ENCODE measurements around the gene DLL4.
A peak's percentile ranks its signal among the peaks of the same experiment; 100 is the strongest.
"Not testable (repeated sequence)": the region's sequence is repeated elsewhere in the genome, so short reads cannot be mapped to it uniquely, and the experiment has no call there.

Gene DLL4

DNA sequence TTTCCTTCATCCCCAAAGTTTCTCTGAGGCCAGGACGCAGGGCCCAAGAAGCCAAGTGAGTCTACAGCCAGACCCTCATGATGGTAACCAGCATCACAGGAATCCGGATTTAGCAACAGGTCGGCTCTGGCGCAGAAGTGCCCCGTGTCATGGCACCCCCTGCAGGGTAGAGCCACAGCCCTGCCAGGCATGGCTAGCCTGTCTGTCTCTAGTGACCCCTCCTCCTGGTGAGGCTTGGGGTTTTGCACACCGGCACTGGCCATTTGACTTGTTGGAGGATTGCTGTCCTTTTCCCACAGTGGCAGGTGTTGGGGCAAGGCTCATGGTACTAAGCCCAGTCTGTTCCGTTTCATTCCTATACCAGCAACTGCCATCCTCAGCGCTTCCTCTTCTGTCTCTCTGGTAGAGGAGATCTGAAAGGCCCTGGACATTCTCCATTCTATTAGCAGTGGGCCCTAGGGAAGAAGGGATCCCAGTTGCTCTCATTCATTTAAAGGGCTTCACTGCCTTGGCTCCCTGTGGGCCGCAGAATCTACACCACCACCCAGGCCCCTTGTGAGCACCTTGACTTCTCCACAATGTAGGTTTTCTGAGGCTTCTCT lies 14.7 kb downstream of the DLL4 start:
- DNase-seq (ENCODE audit: low read depth): no peak

DNA sequence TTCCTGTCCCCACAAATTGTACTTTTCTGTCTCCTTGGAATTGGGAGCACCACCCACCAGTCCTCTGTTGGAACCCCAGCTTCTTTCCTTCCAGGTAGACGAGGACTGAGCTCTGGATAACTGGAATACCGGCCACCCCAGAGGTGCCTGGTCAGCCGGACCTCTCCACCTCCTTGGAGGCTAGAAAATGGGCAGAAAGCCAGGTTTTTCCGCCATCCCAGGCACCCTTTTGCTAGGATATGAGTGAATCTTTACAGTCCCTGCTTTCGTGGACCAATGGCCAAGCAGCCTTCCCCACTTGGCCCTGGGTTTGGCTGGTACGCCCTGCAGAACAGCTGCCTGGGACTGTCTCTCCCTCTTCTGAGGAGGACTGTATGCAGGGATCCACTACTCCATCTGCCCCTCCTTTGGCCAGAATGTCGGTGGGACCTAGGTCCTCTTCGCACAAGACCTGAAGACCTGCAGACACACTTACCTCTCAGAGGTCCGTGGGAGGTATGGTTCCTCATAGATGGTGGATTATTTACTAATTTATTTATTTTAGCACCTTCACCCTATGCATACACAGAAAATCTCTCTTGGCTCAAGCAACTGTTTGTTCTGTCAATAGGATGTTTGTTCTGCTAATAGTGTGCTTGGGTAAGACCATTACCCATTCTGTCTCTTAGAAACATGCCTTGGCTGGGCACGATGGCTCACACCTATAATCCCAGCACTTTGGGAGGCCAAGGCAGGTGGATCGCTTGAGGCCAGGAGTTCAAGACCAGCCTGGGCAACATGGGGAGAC lies 15.6 kb downstream of the DLL4 start:
- no peak for DNase-seq (ENCODE audit: low read depth)

DNA sequence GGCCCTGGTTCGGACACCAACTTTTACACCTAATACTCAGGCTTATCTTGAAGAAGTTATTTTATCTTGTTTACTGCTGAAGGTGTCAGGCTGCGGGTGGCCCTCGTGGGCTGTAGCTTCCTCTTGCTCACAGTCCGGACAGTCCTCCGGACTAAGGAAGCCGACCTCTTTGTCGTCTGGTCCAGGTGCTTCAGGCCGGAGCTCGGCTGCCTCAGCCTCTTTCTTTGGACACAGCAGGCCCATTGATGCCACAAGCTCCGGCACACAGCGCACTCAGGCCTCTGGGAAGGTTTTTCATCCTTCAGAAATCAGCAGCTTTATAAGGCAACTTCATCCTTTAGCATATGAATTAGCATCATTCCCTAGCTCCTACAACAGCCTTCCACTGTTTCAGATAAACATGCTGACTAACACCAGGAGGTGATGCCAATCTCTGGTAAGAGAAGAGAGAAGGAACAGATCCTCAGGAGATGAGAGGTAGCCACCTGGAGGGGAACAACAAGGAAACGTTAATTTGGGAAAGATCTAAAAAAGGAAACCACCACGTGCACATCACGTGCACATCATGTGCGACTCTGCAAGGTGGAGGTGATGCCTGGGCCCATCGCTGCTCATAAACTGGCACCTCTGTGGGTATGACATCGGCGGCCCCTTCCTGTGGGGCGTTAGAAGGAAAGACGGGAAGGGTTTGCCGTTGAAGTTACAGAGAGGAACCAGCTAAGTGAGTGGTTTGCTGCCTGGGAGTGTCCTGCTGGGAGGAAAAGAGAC lies 19.8 kb downstream of the DLL4 start:
- DNase-seq (ENCODE audit: low read depth): no peak

DNA sequence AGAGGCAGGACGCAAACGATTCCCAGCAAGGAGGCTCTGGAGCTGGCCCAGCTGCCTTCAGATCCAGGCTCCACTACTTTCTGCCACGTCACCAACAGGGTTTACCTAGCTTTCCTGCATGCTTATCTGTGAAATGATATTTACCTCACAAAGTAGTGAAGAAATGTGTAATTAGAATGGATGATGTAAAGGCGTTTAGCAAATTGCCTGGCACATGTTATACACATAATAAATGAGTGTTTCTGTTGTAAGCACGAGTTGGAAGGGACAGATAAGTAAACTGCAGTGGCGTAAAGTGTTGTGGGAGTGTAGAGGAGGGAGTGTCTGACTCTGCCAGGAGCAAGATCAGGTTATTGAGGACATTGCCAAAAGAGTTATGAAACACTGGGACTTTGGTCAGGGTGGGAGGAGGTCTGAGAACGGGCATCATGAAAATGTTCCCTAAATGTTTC lies 20.6 kb downstream of the DLL4 start:
- no peak for DNase-seq (ENCODE audit: low read depth)

DNA sequence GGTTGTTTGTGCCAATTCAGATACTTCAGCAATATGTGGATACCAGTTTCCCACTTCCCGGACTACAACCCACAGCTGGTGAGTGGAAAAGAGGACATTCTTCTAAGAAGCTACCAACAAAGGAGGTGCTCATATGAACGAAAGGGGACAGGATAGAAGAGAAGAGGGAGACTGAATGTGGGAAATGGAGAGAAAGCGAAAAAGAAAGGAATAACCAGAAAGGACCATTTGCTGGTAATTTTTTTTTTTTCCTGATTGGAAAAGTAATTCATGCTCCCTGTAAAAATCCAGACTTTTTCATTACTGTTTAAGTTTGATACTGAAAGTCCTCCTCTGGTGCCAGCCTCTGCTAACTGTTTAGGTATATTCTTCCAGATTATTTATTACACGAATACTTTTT lies 22.6 kb downstream of the DLL4 start:
- no peak for DNase-seq (ENCODE audit: low read depth)

DNA sequence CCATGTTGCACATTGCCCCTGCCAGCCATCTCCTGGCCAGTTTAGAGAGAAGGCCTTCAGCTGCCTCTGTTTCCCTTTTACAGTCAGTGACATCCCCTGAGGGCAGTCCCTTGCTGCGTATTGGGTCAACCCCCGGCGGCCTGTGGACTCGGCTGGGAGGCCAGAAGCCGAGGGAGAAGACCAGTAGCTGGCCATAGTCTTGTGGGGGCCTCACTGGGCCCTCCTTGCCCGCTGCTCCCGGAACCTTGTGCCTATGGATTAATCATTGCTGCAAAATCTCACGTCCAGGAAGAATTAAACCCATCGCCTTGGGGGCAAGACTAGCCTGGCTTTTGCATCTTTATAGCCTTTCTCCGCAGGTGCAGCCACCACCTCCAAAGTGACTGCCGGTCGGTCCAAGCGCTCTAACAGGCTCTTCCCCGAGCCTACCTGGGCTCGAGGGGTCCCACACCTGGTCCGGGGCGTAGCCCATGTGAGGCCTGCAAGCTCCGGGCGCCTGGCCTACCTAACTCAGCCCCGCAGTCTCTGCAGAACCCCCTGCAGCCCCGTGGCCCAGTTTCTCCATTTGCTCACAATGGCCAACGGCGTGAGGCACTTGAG lies 23.3 kb downstream of the DLL4 start:
- DNase-seq (ENCODE audit: low read depth): no peak

DNA sequence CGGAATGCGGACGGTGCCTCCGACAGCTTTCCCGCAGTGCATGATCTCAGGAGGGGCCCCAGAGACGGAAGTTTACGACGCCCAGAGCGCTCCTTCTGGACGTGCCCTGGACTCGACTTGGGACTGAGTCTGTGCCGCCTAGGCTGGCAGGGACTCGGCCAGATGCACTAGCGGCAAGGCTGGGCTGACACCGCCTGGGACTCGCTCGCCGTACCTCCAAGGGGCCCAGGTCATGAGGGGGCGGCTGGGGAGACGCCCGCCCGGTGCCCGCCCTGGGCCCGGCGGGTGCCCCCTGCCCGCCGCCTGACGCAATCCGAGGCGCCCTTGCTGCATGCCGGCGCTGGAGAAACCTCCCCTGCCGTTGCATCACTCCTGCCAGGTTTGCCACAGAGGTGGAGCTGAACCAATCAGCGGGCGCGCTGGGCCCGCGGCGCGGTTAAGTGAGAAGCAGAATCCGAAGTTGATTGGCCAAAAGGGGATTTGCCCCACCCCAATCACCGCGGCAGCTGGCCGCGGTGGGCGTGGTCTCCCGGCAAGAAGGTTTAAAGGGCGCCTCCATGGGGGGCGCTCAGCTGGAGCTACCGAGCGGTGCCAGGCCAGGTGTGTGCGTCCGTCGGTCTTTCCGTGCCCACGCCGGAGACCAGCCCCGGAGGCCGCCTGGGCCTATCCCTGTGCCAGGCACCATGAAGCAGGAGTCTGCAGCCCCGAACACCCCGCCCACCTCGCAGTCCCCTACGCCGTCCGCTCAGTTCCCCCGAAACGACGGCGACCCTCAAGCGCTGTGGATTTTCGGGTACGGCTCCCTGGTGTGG lies 24.0 kb downstream of the DLL4 start, which contains the start of gene CHAC1:
TSS of gene CHAC1 (plus strand) at position 571 of the 812 bp plus-strand sequence. CDS start at position 684, 113 bp downstream.
- DNase-seq (ENCODE audit: low read depth): peak; percentile 85

DNA sequence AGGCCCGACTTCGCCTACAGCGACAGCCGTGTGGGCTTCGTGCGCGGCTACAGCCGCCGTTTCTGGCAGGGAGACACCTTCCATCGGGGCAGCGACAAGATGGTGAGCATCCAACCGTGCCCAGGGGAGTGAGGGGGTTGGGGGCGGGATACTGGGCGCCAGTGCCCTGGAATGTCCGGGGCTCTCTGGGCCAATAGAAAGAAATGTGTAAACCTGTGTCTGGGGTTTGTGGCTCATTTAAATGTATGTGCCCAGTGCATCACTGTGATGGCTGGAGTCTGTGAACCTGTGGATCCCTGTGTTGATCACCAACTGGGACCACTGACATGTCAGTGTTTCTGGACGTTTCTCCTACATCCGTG lies 24.6 kb downstream of the DLL4 start:
- no peak for DNase-seq (ENCODE audit: low read depth)

DNA sequence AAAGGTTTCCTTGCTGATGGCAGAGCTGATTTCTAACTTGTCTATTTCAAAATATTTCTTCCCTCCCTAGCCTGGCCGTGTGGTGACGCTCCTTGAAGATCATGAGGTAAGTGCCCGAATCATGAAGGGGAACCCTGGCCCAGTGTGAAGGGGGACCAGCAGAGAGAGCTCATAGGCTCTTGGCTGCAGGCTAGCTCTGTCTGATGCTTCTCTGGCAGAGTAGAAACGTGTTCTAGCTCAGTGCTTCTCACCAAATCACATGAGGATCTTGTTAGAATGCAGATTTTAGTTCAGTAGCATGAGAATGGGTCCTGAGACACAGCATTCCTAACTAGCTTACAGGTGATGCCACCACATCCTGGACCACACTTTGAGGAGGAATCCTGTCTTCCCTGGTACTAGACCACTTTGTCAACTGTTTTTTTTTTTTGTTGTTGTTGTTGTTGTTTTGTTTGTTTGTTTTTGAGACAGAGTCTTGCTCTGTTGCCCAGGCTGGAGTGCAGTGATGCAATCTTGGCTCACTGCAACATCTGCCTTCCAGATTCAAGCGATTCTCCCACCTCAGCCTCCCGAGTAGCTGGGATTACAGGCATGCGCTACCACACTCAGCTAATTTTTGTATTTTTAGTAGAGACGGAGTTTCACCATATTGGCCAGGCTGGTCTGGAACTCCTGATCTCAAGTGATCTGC lies 25.2 kb downstream of the DLL4 start:
- not testable (repeated sequence) for DNase-seq (ENCODE audit: low read depth)

DNA sequence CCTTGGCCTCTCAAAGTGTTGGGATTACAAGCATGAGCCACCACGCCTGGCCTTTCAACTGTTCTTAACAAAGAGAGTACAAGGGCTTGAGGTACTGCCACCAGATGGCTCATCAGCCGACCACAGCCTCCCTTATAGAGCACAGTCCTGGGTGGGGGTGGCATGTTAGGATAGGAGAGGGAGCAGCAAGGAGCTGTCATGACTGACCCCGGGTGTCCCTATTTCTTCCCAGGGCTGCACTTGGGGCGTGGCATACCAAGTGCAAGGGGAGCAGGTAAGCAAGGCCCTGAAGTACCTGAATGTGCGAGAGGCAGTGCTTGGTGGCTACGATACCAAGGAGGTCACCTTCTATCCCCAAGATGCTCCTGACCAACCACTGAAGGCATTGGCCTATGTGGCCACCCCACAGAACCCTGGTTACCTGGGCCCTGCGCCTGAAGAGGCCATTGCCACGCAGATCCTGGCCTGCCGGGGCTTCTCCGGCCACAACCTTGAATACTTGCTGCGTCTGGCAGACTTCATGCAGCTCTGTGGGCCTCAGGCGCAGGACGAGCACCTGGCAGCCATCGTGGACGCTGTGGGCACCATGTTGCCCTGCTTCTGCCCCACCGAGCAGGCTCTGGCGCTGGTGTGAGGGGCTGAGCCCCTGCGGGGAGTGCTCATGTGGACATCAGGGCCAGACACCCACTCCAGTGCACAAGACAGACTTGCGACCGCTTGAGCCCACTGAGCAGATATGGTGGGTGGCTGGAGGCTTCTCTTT lies 26.2 kb downstream of the DLL4 start:
- DNase-seq (ENCODE audit: low read depth): no peak

DNA sequence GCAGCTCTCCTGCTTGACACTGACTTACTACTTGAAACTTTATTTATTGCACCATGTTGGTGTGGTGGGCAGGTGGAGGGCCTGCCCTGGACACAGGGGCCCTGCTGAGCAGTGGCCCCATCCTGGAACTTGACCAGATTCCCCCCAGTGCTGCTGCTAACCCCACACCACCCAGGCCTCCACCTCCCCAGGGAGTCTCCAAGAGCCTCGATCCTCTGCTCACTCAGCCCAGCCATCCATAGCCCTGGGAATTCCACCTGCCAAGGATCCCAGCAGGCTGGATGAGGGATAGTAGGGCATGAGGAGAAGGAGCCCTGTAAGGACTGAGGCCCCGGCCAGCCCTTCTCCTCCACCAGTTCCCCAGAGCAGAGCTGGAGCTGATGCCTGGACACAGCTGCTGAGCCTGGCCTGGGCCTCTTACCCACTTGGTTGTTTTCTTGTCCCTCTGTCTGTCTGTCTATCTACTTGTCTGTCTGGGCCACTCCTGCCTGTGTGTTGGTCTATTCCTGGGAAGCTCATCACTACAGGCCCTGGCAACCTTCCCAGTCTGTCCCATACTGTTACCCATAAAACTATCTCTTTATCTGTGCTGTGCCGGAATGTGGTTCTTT lies 26.9 kb downstream of the DLL4 start:
- no peak for DNase-seq (ENCODE audit: low read depth)

DNA sequence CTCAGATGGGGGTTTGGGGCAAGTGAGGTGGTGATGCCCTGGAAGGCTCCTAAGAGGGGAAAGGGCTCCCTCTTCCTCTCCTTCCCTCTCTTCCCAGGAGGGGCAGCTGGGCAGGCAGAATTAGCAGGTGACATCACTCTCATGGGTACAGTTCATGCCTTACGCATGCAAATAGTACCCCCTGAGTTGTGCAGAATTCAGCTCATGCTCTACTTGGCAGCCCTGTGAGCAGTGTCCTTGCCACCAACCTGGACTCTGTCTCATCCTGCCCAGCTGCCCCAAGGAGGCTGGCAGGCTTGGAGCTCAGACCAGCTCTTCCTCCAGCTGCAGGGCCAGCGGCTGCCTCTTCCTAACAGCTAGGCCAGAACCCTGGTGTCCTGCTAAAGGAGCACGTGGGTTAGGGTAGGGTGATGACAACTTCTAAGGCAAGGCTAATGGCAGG lies 27.4 kb downstream of the DLL4 start:
- no peak for DNase-seq (ENCODE audit: low read depth)

DNA sequence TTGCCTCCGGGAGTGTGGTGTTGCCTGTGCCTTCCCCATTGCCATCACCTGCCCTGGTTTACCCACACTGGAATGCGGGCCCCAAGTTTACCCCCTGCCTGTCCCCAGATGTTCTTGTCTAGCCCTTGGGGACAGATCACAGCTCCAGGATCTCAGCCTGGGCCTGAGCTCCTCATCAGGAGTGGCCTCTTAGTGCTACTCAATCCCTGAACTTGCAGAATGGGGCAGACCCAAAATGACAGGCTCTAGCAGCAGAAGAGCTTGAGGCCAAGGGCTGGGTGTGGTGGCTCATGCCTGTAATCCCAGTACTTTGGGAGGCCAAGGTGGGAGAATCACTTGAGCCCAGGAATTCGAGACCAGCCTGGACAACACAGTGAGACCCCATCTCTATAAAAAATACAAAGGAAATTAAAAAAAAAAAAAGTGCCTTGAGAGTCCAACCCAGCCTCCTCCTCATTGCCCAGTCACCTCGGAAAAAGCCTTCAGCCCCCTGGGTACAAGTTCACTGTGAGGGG lies 28.0 kb downstream of the DLL4 start:
- no peak for DNase-seq (ENCODE audit: low read depth)

DNA sequence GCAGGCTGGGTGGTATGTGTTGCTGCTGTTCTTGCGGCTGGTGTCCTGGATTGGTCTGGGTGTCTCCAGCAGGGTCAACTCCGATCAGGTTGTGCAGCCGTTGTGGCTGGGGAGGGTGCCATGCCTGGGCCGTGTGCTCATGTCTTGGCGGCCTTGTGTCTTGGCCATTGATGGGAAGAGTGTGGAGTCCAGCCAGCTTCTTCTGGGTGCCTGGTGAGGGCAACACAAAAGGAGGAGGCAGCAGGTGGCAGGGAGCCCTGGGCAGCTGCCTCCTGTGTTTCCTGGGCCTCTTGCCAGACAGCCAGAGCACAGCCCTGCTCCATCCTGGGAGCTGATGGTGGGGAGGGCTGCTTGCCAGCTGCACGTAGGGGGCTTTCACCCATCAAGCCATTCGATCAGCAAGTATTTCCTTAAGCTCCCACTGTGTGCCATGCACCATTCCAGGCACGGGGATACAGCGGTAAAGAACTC lies 28.5 kb downstream of the DLL4 start:
- DNase-seq (ENCODE audit: low read depth): no peak

DNA sequence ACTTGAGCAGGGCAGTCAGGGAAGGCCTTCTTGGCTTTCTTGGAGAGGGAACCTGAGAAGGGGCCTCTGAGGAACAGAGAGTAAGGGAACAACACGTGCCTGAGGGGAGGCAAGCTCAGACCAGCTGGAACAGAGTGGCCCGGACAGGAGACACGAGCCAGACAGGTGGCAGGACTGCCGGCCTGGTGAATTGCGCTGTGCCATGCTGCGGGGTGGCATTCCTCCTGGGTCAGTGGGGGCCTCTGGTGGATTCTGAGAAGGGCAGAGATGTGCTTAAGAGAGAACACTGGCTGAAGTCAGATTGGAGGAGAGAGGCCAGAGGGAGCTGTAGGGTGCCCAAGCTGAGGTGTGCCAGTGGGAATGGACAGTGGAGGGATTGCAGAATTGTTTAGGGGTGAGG lies 29.0 kb downstream of the DLL4 start:
- no peak for DNase-seq (ENCODE audit: low read depth)

DNA sequence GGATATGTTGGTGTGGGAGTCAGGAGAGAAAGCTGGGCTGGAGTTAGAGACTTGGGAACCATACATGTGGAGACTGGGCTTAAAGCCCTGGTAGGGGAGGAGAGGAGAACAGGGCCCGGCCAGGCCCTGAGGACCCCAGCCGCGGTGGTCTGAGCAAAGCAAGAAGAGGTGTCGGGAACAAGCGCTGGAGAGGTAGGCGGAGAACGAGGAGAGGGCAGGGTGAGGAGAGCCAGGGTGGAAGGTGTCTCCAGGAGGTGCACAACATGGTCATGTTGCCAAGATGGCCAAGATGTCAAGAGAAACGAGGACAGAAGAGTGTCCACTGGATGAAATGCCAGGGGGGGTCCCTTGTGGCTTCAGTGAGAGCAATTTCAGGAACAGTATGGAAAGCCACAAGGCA lies 29.6 kb downstream of the DLL4 start:
- no peak for DNase-seq (ENCODE audit: low read depth)

DNA sequence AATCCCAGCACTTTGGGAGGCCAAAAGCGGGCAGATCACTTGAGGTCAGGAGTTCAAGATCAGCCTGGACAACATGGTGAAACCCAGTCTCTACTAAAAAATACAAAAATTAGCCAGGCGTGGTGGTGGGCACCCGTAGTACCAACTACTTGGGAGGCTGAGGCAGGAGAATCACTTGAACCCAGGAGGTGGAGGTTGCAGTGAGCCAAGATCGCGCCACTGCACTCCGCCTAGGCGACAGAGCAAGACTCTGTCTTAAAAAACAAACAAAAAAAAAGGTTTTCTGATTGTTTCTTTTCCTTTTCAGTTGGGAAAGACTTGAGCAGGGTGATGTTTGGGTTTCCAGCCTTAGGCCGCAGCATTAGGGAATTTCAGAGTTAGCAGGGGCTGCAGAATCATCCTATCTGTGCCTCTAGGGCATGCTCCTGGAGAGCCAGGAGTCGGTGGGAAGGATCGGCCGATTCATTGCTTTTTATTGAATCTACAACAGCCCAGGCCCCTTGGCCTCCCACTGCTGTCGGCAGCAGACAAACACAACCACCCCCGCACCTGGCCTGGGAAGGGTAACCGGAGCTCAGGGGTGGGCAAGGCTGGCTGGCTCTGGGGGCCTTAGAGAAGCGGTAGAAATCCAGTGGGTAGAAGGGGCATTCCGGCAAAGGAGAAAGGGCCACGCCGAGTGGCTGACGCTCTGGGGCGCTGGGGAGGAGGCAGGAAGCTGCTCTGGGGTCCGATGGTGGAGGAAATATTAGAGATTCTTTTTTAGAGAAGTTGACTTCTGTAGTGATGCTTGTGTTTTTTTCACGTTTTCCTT lies 30.4 kb downstream of the DLL4 start:
- no peak for DNase-seq (ENCODE audit: low read depth)

DNA sequence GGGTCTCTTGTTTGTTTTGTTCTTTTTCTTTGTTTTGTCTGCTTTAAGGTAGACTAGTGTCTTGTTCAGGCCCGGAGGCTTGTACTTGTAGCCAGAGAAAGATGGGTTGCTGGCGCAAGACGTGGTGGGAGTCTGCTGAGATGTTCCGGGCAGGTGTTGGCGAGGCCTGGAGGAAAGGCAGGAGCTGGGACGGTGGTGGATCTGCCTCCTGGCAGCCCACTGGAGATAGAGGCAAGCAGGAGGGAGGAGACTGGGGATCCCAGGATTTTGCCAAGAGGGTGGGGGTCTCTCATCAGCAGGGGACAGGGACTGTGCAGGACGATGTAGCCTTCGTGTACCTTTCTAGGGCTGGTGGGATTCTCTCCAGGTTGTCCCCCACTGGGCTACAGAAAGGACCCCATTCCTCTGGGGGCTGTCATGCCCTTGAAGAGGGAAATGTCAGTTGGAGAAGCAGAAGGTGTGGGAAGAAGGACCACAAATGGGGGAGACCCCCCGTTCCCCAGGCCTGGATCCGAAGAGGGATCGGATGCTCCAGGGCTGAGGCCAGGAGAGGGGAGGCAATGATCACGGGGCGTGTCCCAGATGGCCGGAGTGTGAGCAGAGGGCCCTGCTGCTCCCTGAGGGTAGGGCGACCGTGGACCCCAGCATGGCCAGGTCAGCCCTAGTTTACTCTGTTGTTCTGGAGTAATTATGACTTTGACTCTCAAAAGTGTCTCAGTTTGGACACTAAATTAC lies 31.2 kb downstream of the DLL4 start:
- no peak for DNase-seq (ENCODE audit: low read depth)

Measured in stimulated activated CD8-positive, alpha-beta memory T cell treated with anti-CD3 and anti-CD28 coated beads, Interleukin-15, amount 100 ng/mL, for 1 hour (primary cell).